Fibroblast of the aortic adventitia (primary cell): ENCODE data around the gene L3MBTL1. TPM values are rescaled to one million over a fixed set of nuclear protein-coding genes. Genes with fewer than 3 reads are reported as not detected.
A peak's percentile ranks its signal among the peaks of the same experiment; 100 is the strongest.

Experiments used
- DNase-seq: peaks from one replicate; pipeline ENCODE4 v3.0.0-alpha.2; 2010; ENCODE audit warnings: low read depth
- H3K4me3 ChIP-seq: 2 replicates; pipeline ENCODE4 v1.5.1; 2011; ENCODE audit warnings: low read depth, mild to moderate bottlenecking, control low read depth, low read length, moderate library complexity
- total RNA-seq: library from RNA; depleted of rRNA; stranded (reverse); fragments of >200 nt; gene quantifications from 2 replicates; pipeline ENCODE4 v1.2.3, GENCODE V29; 2012; ENCODE audit warnings: low replicate concordance
- TF ChIP-seq, protein P1 (sequence below): IDR thresholded peaks from 2 replicates; pipeline ENCODE4 v1.5.1; 2011; ENCODE audit warnings: mild to moderate bottlenecking, low read length, control low read depth, inconsistent platforms; ENCODE audit not compliant: insufficient read depth

Gene L3MBTL1
- total RNA-seq, 1 donor: 8.9 TPM

DNA sequence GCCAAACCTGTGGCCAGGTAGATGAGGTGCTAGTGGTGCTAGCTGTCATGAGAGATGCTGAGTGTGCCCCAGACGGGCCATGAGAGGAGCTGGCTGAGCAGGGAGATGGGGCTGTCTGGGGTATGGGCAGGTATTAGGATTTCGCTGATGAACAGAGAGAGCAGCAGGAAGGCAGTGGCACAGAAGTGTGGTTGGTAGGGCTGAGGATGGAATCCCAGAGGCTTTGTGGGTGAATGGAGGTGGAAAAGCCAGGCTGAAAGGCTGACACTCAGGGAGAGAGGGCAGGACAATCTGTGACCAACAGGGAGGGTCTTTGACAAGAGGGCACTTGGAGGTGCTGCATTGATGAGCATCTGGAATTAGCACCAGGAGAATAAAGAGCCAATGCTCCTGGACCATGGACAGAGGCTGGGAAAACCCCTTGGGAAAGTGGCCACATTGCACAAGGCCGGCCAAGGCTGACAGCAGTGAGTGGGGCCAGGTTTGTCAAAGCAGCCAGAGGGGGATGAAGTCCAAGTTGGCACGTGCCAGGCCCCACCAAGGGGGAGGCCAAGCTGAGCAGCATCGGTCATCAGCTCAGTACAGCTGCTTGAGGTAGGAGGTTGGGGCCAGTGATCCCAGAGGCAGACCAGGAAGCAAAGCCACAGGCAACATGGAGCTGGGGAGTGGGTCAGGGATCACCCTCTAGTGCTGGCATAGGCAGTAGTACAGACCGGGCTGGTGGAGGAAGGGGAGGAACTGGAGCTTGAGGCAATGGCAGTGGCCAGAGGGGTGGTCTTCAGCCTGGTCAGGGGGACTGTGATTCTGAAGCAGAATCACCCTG lies 31.6 kb downstream of the L3MBTL1 start:
- no peak overlapping the region for H3K4me3 ChIP-seq
- TF ChIP-seq, protein P1, sequence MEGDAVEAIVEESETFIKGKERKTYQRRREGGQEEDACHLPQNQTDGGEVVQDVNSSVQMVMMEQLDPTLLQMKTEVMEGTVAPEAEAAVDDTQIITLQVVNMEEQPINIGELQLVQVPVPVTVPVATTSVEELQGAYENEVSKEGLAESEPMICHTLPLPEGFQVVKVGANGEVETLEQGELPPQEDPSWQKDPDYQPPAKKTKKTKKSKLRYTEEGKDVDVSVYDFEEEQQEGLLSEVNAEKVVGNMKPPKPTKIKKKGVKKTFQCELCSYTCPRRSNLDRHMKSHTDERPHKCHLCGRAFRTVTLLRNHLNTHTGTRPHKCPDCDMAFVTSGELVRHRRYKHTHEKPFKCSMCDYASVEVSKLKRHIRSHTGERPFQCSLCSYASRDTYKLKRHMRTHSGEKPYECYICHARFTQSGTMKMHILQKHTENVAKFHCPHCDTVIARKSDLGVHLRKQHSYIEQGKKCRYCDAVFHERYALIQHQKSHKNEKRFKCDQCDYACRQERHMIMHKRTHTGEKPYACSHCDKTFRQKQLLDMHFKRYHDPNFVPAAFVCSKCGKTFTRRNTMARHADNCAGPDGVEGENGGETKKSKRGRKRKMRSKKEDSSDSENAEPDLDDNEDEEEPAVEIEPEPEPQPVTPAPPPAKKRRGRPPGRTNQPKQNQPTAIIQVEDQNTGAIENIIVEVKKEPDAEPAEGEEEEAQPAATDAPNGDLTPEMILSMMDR: no peak
- peak; percentile 37 for DNase-seq

DNA sequence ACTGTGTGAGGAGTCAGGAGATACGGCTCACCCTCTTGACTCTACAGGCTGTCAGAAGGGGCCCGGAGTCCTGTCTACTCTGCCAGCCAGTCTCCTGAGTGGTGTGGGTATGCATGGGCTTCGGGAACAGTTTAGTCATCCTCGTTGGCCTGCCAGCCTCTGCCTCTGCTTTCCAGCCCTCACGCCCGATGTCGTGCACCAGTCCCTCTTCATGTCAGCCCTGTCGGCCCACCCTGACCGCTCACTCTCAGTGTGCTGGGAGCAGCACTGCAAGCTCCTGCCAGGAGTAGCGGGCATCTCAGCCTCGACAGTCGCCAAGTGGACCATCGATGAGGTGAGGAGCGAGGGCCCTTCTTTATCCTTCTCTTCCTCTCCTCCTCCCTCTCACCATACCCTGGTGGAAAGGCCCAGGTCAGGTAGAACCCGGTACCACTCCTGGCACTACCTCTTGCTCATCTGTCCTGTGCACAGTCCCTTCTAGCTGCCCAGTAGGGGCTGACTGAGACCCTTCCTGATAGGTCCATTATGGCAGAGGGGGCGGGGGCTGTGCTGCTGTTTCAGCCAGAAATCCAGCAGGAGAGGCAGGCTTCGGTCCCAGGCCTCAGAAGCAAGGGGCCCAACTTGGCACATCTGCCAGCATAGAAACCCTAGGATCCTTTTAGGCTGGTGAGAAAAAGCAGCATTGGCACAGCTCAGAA lies 32.6 kb downstream of the L3MBTL1 start:
- H3K4me3 ChIP-seq: no peak overlapping the region
- no peak for DNase-seq
- TF ChIP-seq, protein P1: no peak

DNA sequence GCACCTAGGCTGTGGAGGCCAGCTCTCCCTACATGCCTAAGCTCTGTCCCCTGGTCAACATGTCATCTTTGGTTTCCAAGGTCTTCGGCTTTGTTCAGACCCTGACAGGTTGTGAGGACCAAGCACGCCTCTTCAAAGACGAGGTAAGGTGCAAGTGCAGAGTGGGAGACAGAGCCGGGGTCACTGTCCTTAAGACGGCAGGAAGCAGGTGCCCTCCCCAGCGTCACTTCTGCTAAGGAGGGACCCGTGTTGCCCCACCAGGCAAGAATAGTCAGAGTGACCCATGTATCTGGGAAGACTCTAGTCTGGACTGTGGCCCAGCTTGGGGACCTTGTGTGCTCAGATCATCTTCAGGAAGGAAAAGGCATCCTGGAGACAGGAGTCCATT lies 33.2 kb downstream of the L3MBTL1 start:
- H3K4me3 ChIP-seq: no peak overlapping the region
- no peak for DNase-seq
- TF ChIP-seq, protein P1: no peak

DNA sequence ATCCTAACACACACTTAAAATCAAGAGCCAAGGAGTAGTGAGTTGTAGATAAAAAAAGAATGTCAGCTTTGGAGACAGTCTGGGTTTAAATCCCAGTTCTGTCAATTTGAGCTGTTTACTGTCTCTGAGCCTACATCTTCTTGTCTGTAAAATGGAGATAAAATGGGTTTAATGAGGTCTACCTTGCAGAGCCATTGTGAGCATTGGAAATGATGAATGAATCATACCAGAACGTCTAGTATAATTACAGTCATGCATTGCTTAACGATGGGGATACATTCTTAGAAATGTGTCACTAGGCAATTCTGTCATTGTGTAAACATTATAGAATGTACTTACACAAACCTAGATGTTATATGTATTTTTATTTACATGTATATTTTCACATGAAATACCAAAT lies 33.7 kb downstream of the L3MBTL1 start:
- peak; percentile 21 for DNase-seq
- H3K4me3 ChIP-seq: no peak overlapping the region
- TF ChIP-seq, protein P1: no peak

DNA sequence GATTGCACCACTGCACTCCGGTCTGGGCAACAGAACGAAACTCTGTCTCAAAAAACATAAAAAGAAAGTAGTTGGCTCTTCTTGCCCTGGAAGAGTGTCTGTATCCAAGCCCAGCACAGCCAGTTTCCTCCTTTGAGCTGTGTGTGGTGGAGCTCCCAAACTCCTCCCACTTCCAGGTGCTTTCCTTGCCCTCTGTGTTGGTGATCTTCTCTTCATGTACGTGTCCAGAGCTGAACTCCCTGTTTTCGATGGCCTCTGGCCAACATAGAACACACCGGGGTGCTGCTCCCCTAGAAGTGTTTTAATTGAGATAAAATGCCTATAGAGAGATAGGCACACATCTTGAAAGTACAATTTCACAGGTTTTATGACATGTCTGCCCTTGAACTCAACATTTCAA lies 34.7 kb downstream of the L3MBTL1 start:
- TF ChIP-seq, protein P1: no peak
- DNase-seq: no peak

DNA sequence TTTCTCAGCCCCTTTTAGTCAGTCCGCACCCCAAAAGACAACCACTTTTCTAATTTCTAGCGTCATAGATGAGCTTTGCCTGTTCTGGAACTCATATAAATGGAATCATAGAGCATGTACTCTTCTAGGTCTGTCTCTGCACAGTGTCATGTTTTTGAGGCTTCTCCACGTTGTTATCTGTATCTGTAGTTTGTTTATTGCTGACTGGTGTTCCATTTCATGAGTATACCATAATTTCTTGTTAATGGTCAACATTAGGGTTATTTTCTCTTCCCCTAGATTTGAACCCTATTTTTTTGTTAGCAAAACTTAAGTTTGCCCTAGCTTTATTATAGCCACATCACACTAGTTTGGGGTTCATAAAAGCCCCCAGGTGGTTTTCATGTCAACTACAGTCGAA lies 35.2 kb downstream of the L3MBTL1 start:
- H3K4me3 ChIP-seq: no peak overlapping the region
- TF ChIP-seq, protein P1: no peak
- no peak for DNase-seq

More for the DNA sequence above, 34.7 kb downstream of the L3MBTL1 start:
- no peak overlapping the region for H3K4me3 ChIP-seq
